ENCODE data around the gene CD7. TPM values are rescaled to one million over a fixed set of nuclear protein-coding genes. Genes with fewer than 3 reads are reported as not detected.

The CD7 gene
- polyA plus RNA-seq, 1 of the 3 experiments (the other 2 are of a cell fraction), result 0.07 TPM

GRCh38 chr17:82283208-82283749 is 34.1 kb downstream of the CD7 start (continued):
- peak; percentile 58; the same call in 1 of the 2 replicates for TF ChIP-seq SIN3A (IDR thresholded peaks at IDR 0.05; ENCODE audit: borderline replicate concordance, low read depth, low read length)
- peak in 1 of 2 experiments; percentile 69; a peak in 3 of 4 replicates for TF ChIP-seq EP300 (IDR thresholded peaks at IDR 0.05; ENCODE audit: borderline replicate concordance in 1 of 2, low read depth in 1 of 2, low read length in 1 of 2)
- TF ChIP-seq RCOR1 (IDR thresholded peaks at IDR 0.05; ENCODE audit: low read length), result peak; percentile 68; the same call in 1 of the 2 replicates
- no peak; the same call in 1 of the 2 replicates for TF ChIP-seq SMC3 (IDR thresholded peaks at IDR 0.05; ENCODE audit: low read depth, low read length)
- no peak for TF ChIP-seq REST (IDR thresholded peaks at IDR 0.05; ENCODE audit: low read depth, low read length)
- peak; percentile 50; the same call in 1 of the 2 replicates for TF ChIP-seq POLR2AphosphoS5 (IDR thresholded peaks at IDR 0.05; ENCODE audit: low read depth, low read length)
- peak; percentile 94; the same call in 1 of the 2 replicates for TF ChIP-seq FOSL2 (IDR thresholded peaks at IDR 0.05; ENCODE audit: borderline replicate concordance, low read depth)

- Histone ChIP-seq H4K20me1 (ENCODE audit: insufficient read depth) (no peaks in the 10 kb centered on the region), H3K9ac (no peak overlapping the region), H3K9me2 (no peaks in the 10 kb centered on the region), H3F3A (replicated peaks; ENCODE audit: insufficient read depth) (peaks cover 8% of the 10 kb centered on the region), H2AFZ (ENCODE audit: low read depth) (peak overlapping the region; percentile 67), H3K27me3 (ENCODE audit: insufficient read depth) (no peaks in the 10 kb centered on the region), H3K79me2 (ENCODE audit: insufficient read depth) (no peaks in the 10 kb centered on the region), H3K27ac (ENCODE audit: low read depth in 2 of 2, low read length in 1 of 2) (peak overlapping the region in 1 of 2 experiments; percentile 2; a peak in 2 of 4 replicates), H3K9me3 (no peaks in the 10 kb centered on the region), H3K4me3 (ENCODE audit: low read depth in 2 of 2, low read length in 1 of 2) (no peak overlapping the region), H3K36me3 (replicated peaks in 1 of 2; ENCODE audit: control insufficient read depth in 1 of 2, insufficient read depth in 2 of 2, low read length in 1 of 2) (no peaks in the 10 kb centered on the region), H3K4me2 (peak overlapping the region; percentile 72), H3K4me1 (ENCODE audit: control insufficient read depth in 1 of 2, insufficient read depth in 2 of 2, low read depth in 1 of 2, low read length in 1 of 2) (peaks cover 23% of the 10 kb centered on the region in 2 experiments; a peak in 3 of 4 replicates)
- DNase-seq, result no peak
- no peak for TF ChIP-seq EZH2phosphoT487 (IDR thresholded peaks at IDR 0.05; ENCODE audit: borderline replicate concordance, low read depth)
- peak; percentile 19; the same call in 1 of the 2 replicates for TF ChIP-seq NFIC (IDR thresholded peaks at IDR 0.05; ENCODE audit: borderline replicate concordance)
- CTCF ChIA-PET, result interaction anchor here (1.0 to 2.9 kb wide), 10 partner anchors 8 to 76 kb away, joined by 3 to 24 read pairs (median 6); partner anchors contain the start of gene CSNK1D
- POLR2A ChIA-PET, result interaction anchor here (1.0 to 3.6 kb wide), 7 partner anchors 9 to 184 kb away, joined by 3 to 48 read pairs (median 5); partner anchors contain the start of genes CSNK1D and FASN
- 86% methylated on average over 25 of the region's 25 CpGs for WGBS (ENCODE audit: low lambda C conversion rate)
Measured at GRCh38 chr17:82282239-82283207, 34.9 kb downstream of the CD7 start.

Data from SK-N-SH (cell line).